Esophagus squamous epithelium (tissue), 5 donors: Measurements from ENCODE around the gene PNO1. TPM values are rescaled to one million over a fixed set of nuclear protein-coding genes. Genes with fewer than 3 reads are reported as not detected.

Experiments
- DNase-seq: peaks from one replicate; lab custom pipeline; 2025; lab: John Stamatoyannopoulos, UW
- H3K27ac ChIP-seq, 4 donors: fragments of 200-600 bp; sonication (generic); one replicate each; pipeline ENCODE4 v1.5.1; 2016 to 2019; ENCODE audit warnings: mild to moderate bottlenecking in 1 of 4
- H3K27me3 ChIP-seq, 4 donors: fragments of 200-600 bp; sonication (generic); 1 replicate in 3 of 4; 2 replicates in 1 of 4; pipeline versions ENCODE4 v1.5.1 to v1.6.0; 2017 to 2021; ENCODE audit warnings: antibody characterized with exemption in 1 of 4
- H3K36me3 ChIP-seq, 3 donors: fragments of 200-600 bp; sonication (generic); one replicate each; pipeline ENCODE4 v1.5.1; 2016 to 2019
- H3K4me1 ChIP-seq, 3 donors: fragments of 200-600 bp; sonication (generic); one replicate each; pipeline ENCODE4 v1.5.1; 2017 to 2019
- H3K4me3 ChIP-seq, 4 donors: fragments of 200-600 bp; sonication (generic); 1 replicate in 3 of 4; 2 replicates in 1 of 4; pipeline ENCODE4 v1.5.1; 2016 to 2019; ENCODE audit warnings: mild to moderate bottlenecking in 2 of 4, moderate library complexity in 1 of 4
- H3K9me3 ChIP-seq, 3 donors: fragments of 200-600 bp; sonication (generic); one replicate each; pipeline ENCODE4 v1.5.1; 2016 to 2019
- CTCF ChIP-seq, 6 experiments: fragments of 450-650 bp in 4 of 6; fragments of 200-600 bp in 2 of 6; sonication (generic) in 2 of 6; IDR thresholded peaks; one replicate each; pipeline ENCODE4 v1.5.1; 2016 to 2019; ENCODE audit warnings: antibody characterized with exemption in 6 of 6, mild to moderate bottlenecking in 4 of 6, moderate library complexity in 4 of 6
- POLR2A ChIP-seq, 4 donors: fragments of 450-650 bp; IDR thresholded peaks; one replicate each; pipeline ENCODE4 v1.6.1; 2017; ENCODE audit warnings: antibody characterized with exemption in 4 of 4, mild to moderate bottlenecking in 4 of 4, moderate library complexity in 3 of 4
- WGBS, 2 donors: methylation state at CpG; one replicate each; pipeline ENCODE4 v1.1.5; 2018; 5-methylcytosine and 5-hydroxymethylcytosine counted together
- intact Hi-C: fragments of 100-400 bp; cut with DNase I; formaldehyde crosslinking; loops from one replicate; pipeline ENCODE4 v1.15.0; 2022
- total RNA-seq, 4 donors: library from RNA; depleted of rRNA; stranded (reverse); fragments of >200 nt; gene quantifications; one replicate each; pipeline ENCODE4 v1.1.0, GENCODE V29; 2016
- donor health status: DM: yes; HTN: yes; CAD: no.

Gene PNO1
- total RNA-seq, 4 donors from 2014 or later, result 7.9 to 25.6 (median 15.8) TPM

GRCh38 chr2:68124321-68124720 is 33.4 kb upstream of the PNO1 start:
- 66 to 83% methylated on average over 2 of the region's 2 CpGs for WGBS, 2 donors
- no peaks in the 10 kb centered on the region for H3K27me3 ChIP-seq
- intact Hi-C loops, result loop anchor here (10.0 kb wide), 1 partner anchor 320 kb away; no protein-coding TSS in a partner anchor
- H3K4me1 ChIP-seq, result peaks cover 0 to 8% (median 0%) of the 10 kb centered on the region in 3 donors
- no peaks in the 10 kb centered on the region for H3K36me3 ChIP-seq
- TF ChIP-seq CTCF (IDR thresholded peaks at IDR 0.05), result no peak
- no peak for TF ChIP-seq POLR2A (IDR thresholded peaks at IDR 0.05)
- no peaks in the 10 kb centered on the region for H3K9me3 ChIP-seq
- H3K27ac ChIP-seq, result no peak overlapping the region
- H3K4me3 ChIP-seq, result no peak overlapping the region
- no peak for DNase-seq

GRCh38 chr2:68125821-68126220 is 31.9 kb upstream of the PNO1 start:
- WGBS, 2 donors, result 69 to 75% methylated on average over 5 of the region's 5 CpGs
- DNase-seq, result no peak
- H3K27ac ChIP-seq, result no peak overlapping the region

GRCh38 chr2:68126561-68126960 is 31.1 kb upstream of the PNO1 start:
- H3K4me3 ChIP-seq, result no peak overlapping the region
- intact Hi-C loops, result loop anchor here (5.0 to 10.0 kb wide), 2 partner anchors 156 to 318 kb away; no protein-coding TSS in a partner anchor
- peaks cover 0 to 8% (median 0%) of the 10 kb centered on the region in 3 donors for H3K4me1 ChIP-seq
- no peak overlapping the region for H3K27ac ChIP-seq
- no peak for DNase-seq
- peaks cover 0 to 14% (median 0%) of the 10 kb centered on the region in 3 donors for H3K36me3 ChIP-seq
- whole genome bisulfite sequencing, 2 donors, result 80 to 92% methylated on average over 2 of the region's 2 CpGs
- TF ChIP-seq CTCF (IDR thresholded peaks at IDR 0.05) (no peak), POLR2A (IDR thresholded peaks at IDR 0.05) (no peak)
- H3K27me3 ChIP-seq, result no peaks in the 10 kb centered on the region
- H3K9me3 ChIP-seq, result no peaks in the 10 kb centered on the region

More at GRCh38 chr2:68125821-68126220, 31.9 kb upstream of the PNO1 start:
- Histone ChIP-seq H3K4me1 (peaks cover 0 to 8% (median 0%) of the 10 kb centered on the region in 3 donors), H3K4me3 (no peak overlapping the region), H3K9me3 (no peaks in the 10 kb centered on the region), H3K36me3 (peaks cover 0 to 7% (median 0%) of the 10 kb centered on the region in 3 donors), H3K27me3 (no peaks in the 10 kb centered on the region)
- intact Hi-C loops, result loop anchor here (5.0 to 10.0 kb wide), 2 partner anchors 156 to 319 kb away; no protein-coding TSS in a partner anchor
- TF ChIP-seq POLR2A (IDR thresholded peaks at IDR 0.05) (no peak), CTCF (IDR thresholded peaks at IDR 0.05) (no peak)

- H3K27me3 ChIP-seq, result no peaks in the 10 kb centered on the region
- WGBS, 2 donors, result 87 to 88% methylated on average over 2 of the region's 2 CpGs
- peaks cover 0 to 2% (median 0%) of the 10 kb centered on the region in 3 donors for H3K4me1 ChIP-seq
- TF ChIP-seq POLR2A (IDR thresholded peaks at IDR 0.05) (no peak), CTCF (IDR thresholded peaks at IDR 0.05) (no peak)
- no peak overlapping the region for H3K27ac ChIP-seq
- intact Hi-C loops, result loop anchor here (5.0 to 10.0 kb wide), 2 partner anchors 155 to 317 kb away; no protein-coding TSS in a partner anchor
- DNase-seq, result no peak
- H3K36me3 ChIP-seq, result peaks cover 0 to 17% (median 0%) of the 10 kb centered on the region in 3 donors
- H3K9me3 ChIP-seq, result no peaks in the 10 kb centered on the region
- H3K4me3 ChIP-seq, result no peak overlapping the region
These were observed 30.1 kb upstream of the PNO1 start for GRCh38 chr2:68127358-68128242.

GRCh38 chr2:68134120-68134519 is 23.6 kb upstream of the PNO1 start:
- Histone ChIP-seq H3K27ac (no peak overlapping the region), H3K4me3 (no peak overlapping the region), H3K9me3 (no peaks in the 10 kb centered on the region), H3K36me3 (peaks cover 0 to 82% (median 0%) of the 10 kb centered on the region in 3 donors), H3K4me1 (no peaks in the 10 kb centered on the region), H3K27me3 (no peaks in the 10 kb centered on the region)
- no peak for TF ChIP-seq POLR2A (IDR thresholded peaks at IDR 0.05)
- no peak for TF ChIP-seq CTCF (IDR thresholded peaks at IDR 0.05)
- WGBS, 2 donors, result 88 to 100% methylated on average over 1 of the region's 1 CpG
- no peak for DNase-seq
- intact Hi-C loops, result no loop called here
